PC-9 (cell line): ENCODE data around the gene KBTBD12.

Experiments used
- CTCF ChIP-seq: fragments of 200-600 bp; sonication (generic); conservative IDR thresholded peaks from 2 replicates; pipeline ENCODE4 v1.6.1; 2017; ENCODE audit warnings: mixed run types, antibody characterized with exemption, mild to moderate bottlenecking, moderate library complexity
- EZH2 ChIP-seq: fragments of 200-600 bp; sonication (generic); IDR thresholded peaks from 2 replicates; pipeline ENCODE4 v1.8.0; 2017; ENCODE audit warnings: antibody characterized with exemption, low read depth

GRCh38 chr3:127889976-127890650, 24.9 kb upstream of the KBTBD12 start:
- no peak for TF ChIP-seq CTCF
- no peak for TF ChIP-seq EZH2
